GM12878 (cell line): ENCODE measurements around the gene NAV2. TPM values are rescaled to one million over a fixed set of nuclear protein-coding genes. Genes with fewer than 3 reads are reported as not detected.

ENCODE experiments used
- ATAC-seq: fragments of 200-7000 bp; cut with Tn5 transposase; 3 replicates; pipeline ENCODE4 v1.9.1; 2020; ENCODE audit warnings: mild to moderate bottlenecking, moderate library complexity
- BruUV-seq: library from RNA; stranded (reverse); fragments of 400-500 nt; replicated peaks from 2 replicates; lab custom pipeline; 2021; lab: Mats Ljungman, UMichigan
- CTCF ChIA-PET: fragments of 300-600 bp; sonication (Branson Sonifier 250); formaldehyde crosslinking; extraction: SDS; loops from one replicate; lab custom pipeline; 2021; ENCODE audit warnings: inconsistent platforms; lab: Yijun Ruan, JAX
- POLR2A ChIA-PET: fragments of 350-600 bp; formaldehyde crosslinking; extraction: SDS; loops from one replicate; lab custom pipeline; 2021; ENCODE audit warnings: inconsistent platforms; lab: Charles Lee
- RAD21 ChIA-PET: fragments of 300-600 bp; sonication (Branson Sonifier 250); formaldehyde crosslinking; loops from one replicate; lab custom pipeline; 2023; ENCODE audit warnings: antibody characterized with exemption; ENCODE audit not compliant: unreplicated experiment; lab: Charles Lee
- SMC1A ChIA-PET: fragments of 300-600 bp; sonication (Branson Sonifier 250); formaldehyde crosslinking; loops from one replicate; lab custom pipeline; 2023; ENCODE audit not compliant: unreplicated experiment, uncharacterized antibody; lab: Charles Lee
- DNase-seq: peaks from one replicate; pipeline ENCODE4 v3.0.0-alpha.2; 2011; ENCODE audit warnings: low read depth, low spot score
- FAIRE-seq: peaks from 3 replicates; lab custom pipeline; 2011; peaks lifted over from hg19 to GRCh38; lab: Jason Lieb, UNC
- H2AFZ ChIP-seq: 2 replicates; pipeline ENCODE4 v1.6.0; 2011; ENCODE audit warnings: low read depth, low read length, control low read depth; ENCODE audit not compliant: control insufficient read depth
- H3K27ac ChIP-seq: 2 replicates; pipeline ENCODE4 v1.5.1; 2011; ENCODE audit warnings: control low read depth; ENCODE audit not compliant: control insufficient read depth, insufficient read depth
- H3K27me3 ChIP-seq, 2 experiments: replicated peaks in 1 of 2; 2 replicates each; pipeline versions ENCODE4 v1.6.0 to v1.6.1; 2011; ENCODE audit warnings: low read length in 1 of 2; ENCODE audit not compliant: control insufficient read depth in 2 of 2, insufficient read depth in 2 of 2
- H3K36me3 ChIP-seq, 2 experiments: 2 replicates each; pipeline ENCODE4 v1.5.1; 2011; ENCODE audit warnings: low read length in 1 of 2; ENCODE audit not compliant: control insufficient read depth in 2 of 2, insufficient read depth in 2 of 2
- H3K4me1 ChIP-seq: 2 replicates; pipeline ENCODE4 v1.6.1; 2011; ENCODE audit warnings: mild to moderate bottlenecking, low read length, moderate library complexity, mixed read lengths; ENCODE audit not compliant: control insufficient read depth, insufficient read depth
- H3K4me2 ChIP-seq: 2 replicates; pipeline ENCODE4 v1.6.0; 2011; ENCODE audit warnings: control low read depth; ENCODE audit not compliant: control insufficient read depth, insufficient read depth
- H3K4me3 ChIP-seq: fragments of 200-600 bp; sonication (generic); 2 replicates; pipeline ENCODE4 v1.5.1; 2016
- H3K79me2 ChIP-seq: 2 replicates; pipeline ENCODE4 v1.6.0; 2011; ENCODE audit warnings: low read length; ENCODE audit not compliant: control insufficient read depth, insufficient read depth
- H3K9ac ChIP-seq: 2 replicates; pipeline ENCODE4 v1.8.0; 2011; ENCODE audit warnings: low read length, control low read depth, mixed read lengths; ENCODE audit not compliant: control insufficient read depth, insufficient read depth
- H3K9me3 ChIP-seq: replicated peaks from 3 replicates; pipeline ENCODE4 v1.5.1; 2011; ENCODE audit warnings: mild to moderate bottlenecking, low read length; ENCODE audit not compliant: control insufficient read depth, insufficient read depth
- H4K20me1 ChIP-seq: 2 replicates; pipeline ENCODE4 v1.6.0; 2011; ENCODE audit not compliant: control insufficient read depth, insufficient read depth
- MXI1 ChIP-seq: fragments of 150-350 bp; IDR thresholded peaks from 2 replicates; pipeline ENCODE4 v1.6.1; 2011; ENCODE audit warnings: low read depth, mild to moderate bottlenecking, inconsistent platforms, low read length, improper control_type of control experiment
- NR2C1 ChIP-seq: fragments of 450-650 bp; IDR thresholded peaks from 2 replicates; pipeline ENCODE4 v1.6.1; 2017; ENCODE audit warnings: antibody characterized with exemption, mild to moderate bottlenecking, moderate library complexity
- PAX5 ChIP-seq: IDR thresholded peaks from 2 replicates; pipeline ENCODE4 v1.6.1; 2011; ENCODE audit warnings: low read depth, low read length, borderline replicate concordance
- POLR2A ChIP-seq: IDR thresholded peaks from 2 replicates; pipeline ENCODE4 v1.6.1; 2011; ENCODE audit warnings: low read depth, mild to moderate bottlenecking, low read length
- SMAD5 ChIP-seq: IDR thresholded peaks from 2 replicates; pipeline ENCODE4 v1.6.1; 2016; ENCODE audit warnings: antibody characterized with exemption, low read depth
- SUPT20H ChIP-seq: IDR thresholded peaks from 2 replicates; pipeline ENCODE4 v1.6.1; 2011; ENCODE audit warnings: low read depth, mild to moderate bottlenecking, low read length, moderate library complexity, borderline replicate concordance; ENCODE audit not compliant: control insufficient read depth
- ZNF24 ChIP-seq: fragments of 450-650 bp; IDR thresholded peaks from 2 replicates; pipeline ENCODE4 v1.6.1; 2017; ENCODE audit warnings: antibody characterized with exemption, mild to moderate bottlenecking
- ZNF384 ChIP-seq: IDR thresholded peaks from 2 replicates; pipeline ENCODE4 v1.6.1; 2012; ENCODE audit warnings: low read depth, mild to moderate bottlenecking, low read length, improper control_type of control experiment, borderline replicate concordance
- WGBS: methylation state at CpG from one replicate; pipeline ENCODE4 v1.1.6; 2016; ENCODE audit warnings: low lambda C conversion rate; ENCODE audit not compliant: insufficient replicate concordance, insufficient coverage; ENCODE audit errors: missing lambda C conversion rate; 5-methylcytosine and 5-hydroxymethylcytosine counted together
- in situ Hi-C: fragments of 300-500 bp; cut with MboI; formaldehyde crosslinking; loops from 9 replicates; pipeline ENCODE4 v1.14.3; 2018; ENCODE audit warnings: mixed read lengths
- intact Hi-C: fragments of 100-400 bp; cut with micrococcal nuclease; formaldehyde crosslinking; loops from one replicate; pipeline ENCODE4 v1.14.2; 2022; ENCODE audit not compliant: unreplicated experiment
- polyA plus RNA-seq, 11 experiments: library from polyadenylated mRNA; depleted of rRNA in 4 of 11; unstranded in 6 of 11; stranded (reverse) in 5 of 11; fragments of >200 nt; fragmentation: Nextera tagmentation in 4 of 11; fragmentation: Illumina TruSeq in 1 of 11; extraction: Ambion mirVana in 4 of 11; extraction: Trizol in 1 of 11; gene quantifications; 1 replicate in 1 of 11; 2 replicates in 10 of 11; pipeline versions ENCODE4 v1.2.1 to v1.2.3, GENCODE V29; 2011 to 2016; ENCODE audit warnings: inconsistent platforms in 2 of 11, missing spikeins in 2 of 11, low read depth in 1 of 11
- total RNA-seq, 4 experiments: library from RNA; depleted of rRNA in 3 of 4; stranded (reverse); fragments of >200 nt in 3 of 4; fragmentation: Illumina TruSeq in 1 of 4; extraction: Trizol in 1 of 4; gene quantifications; 2 replicates each; pipeline versions ENCODE4 v1.2.1 to v1.2.3, GENCODE V29; 2013 to 2021
- TF ChIP-seq, protein P1 (sequence below): fragments of 450-650 bp; IDR thresholded peaks from 2 replicates; pipeline ENCODE4 v1.6.1; 2017; ENCODE audit warnings: antibody characterized with exemption, mild to moderate bottlenecking, moderate library complexity
- TF ChIP-seq, protein P2 (sequence below): fragments of 450-650 bp; formaldehyde crosslinking; IDR thresholded peaks from 2 replicates; pipeline ENCODE4 v1.5.0; 2022; ENCODE audit warnings: mild to moderate bottlenecking, missing genetic modification characterization

The NAV2 gene
- total and polyA plus RNA-seq, 10 of the 15 experiments (the other 5 are each of a cell fraction or from before 2014, with no cell fraction given): 0.35 to 6.1 (median 1.1) TPM

GRCh38 chr11:19766810-19767209, 54.2 kb downstream of the NAV2 start:
- Histone ChIP-seq H3K9ac (no peak overlapping the region), H3K4me1 (peaks cover 9% of the 10 kb centered on the region; the same call in 1 of the 2 replicates), H3K9me3 (no peaks in the 10 kb centered on the region), H4K20me1 (no peaks in the 10 kb centered on the region; the same call in 1 of the 2 replicates), H3K4me2 (no peak overlapping the region), H3K79me2 (no peaks in the 10 kb centered on the region), H2AFZ (no peak overlapping the region), H3K27me3 (peaks cover 0 to 7% of the 10 kb centered on the region in 2 experiments; a peak in 3 of 4 replicates), H3K4me3 (no peak overlapping the region), H3K27ac (no peak overlapping the region), H3K36me3 (no peaks in the 10 kb centered on the region)
- ATAC-seq (no peak), FAIRE-seq (no peak), DNase-seq (no peak)
- RAD21 ChIA-PET: no interaction called here
- in situ Hi-C loops (no loop called here), intact Hi-C loops (no loop called here)
- SMC1A ChIA-PET: interaction anchor here (1.0 kb wide), 1 partner anchor 11 kb away, joined by 3 read pairs; no protein-coding TSS in a partner anchor
- POLR2A ChIA-PET: no interaction called here
- WGBS: 0% methylated on average over 1 of the region's 1 CpG
- no TSS peak for BruUV-seq
- CTCF ChIA-PET: interaction anchor here (0.6 to 1.1 kb wide), 3 partner anchors 9 to 135 kb away, joined by 3 to 4 read pairs (median 3); no protein-coding TSS in a partner anchor
- TF ChIP-seq SUPT20H (no peak), PAX5 (no peak)

DNA sequence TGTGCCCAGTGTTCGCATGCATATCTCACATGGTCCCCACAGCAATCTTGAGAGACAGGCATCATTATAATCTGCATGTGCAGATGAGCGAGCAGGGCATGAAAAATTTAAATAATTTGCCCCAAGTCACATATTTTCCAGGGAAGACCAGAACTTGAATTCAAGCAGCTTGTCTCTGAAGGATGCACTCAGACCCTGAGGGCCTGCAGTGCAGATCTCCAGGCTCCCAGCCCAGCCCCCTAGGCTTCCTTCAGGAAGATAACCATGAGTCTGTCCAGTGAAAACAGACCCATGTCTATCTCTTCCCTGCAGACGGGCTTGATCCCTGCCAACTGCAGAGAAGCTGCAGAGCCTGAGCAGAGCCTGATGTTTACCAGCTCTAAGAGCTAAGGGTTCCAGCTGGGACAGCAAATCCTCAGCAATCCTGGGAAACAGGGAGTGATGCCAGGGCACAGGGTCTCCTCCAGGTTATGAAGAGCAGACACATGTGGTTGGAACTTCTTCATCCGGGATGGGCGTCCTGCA, 55.1 kb downstream of the NAV2 start:
- 65% methylated on average over 5 of the region's 5 CpGs for WGBS
- TF ChIP-seq ZNF24 (no peak), POLR2A (no peak), ZNF384 (no peak), MXI1 (no peak), SMAD5 (no peak), NR2C1 (no peak)
- TF ChIP-seq, protein P1, sequence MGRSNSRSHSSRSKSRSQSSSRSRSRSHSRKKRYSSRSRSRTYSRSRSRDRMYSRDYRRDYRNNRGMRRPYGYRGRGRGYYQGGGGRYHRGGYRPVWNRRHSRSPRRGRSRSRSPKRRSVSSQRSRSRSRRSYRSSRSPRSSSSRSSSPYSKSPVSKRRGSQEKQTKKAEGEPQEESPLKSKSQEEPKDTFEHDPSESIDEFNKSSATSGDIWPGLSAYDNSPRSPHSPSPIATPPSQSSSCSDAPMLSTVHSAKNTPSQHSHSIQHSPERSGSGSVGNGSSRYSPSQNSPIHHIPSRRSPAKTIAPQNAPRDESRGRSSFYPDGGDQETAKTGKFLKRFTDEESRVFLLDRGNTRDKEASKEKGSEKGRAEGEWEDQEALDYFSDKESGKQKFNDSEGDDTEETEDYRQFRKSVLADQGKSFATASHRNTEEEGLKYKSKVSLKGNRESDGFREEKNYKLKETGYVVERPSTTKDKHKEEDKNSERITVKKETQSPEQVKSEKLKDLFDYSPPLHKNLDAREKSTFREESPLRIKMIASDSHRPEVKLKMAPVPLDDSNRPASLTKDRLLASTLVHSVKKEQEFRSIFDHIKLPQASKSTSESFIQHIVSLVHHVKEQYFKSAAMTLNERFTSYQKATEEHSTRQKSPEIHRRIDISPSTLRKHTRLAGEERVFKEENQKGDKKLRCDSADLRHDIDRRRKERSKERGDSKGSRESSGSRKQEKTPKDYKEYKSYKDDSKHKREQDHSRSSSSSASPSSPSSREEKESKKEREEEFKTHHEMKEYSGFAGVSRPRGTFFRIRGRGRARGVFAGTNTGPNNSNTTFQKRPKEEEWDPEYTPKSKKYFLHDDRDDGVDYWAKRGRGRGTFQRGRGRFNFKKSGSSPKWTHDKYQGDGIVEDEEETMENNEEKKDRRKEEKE: no peak
- TF ChIP-seq, protein P2, sequence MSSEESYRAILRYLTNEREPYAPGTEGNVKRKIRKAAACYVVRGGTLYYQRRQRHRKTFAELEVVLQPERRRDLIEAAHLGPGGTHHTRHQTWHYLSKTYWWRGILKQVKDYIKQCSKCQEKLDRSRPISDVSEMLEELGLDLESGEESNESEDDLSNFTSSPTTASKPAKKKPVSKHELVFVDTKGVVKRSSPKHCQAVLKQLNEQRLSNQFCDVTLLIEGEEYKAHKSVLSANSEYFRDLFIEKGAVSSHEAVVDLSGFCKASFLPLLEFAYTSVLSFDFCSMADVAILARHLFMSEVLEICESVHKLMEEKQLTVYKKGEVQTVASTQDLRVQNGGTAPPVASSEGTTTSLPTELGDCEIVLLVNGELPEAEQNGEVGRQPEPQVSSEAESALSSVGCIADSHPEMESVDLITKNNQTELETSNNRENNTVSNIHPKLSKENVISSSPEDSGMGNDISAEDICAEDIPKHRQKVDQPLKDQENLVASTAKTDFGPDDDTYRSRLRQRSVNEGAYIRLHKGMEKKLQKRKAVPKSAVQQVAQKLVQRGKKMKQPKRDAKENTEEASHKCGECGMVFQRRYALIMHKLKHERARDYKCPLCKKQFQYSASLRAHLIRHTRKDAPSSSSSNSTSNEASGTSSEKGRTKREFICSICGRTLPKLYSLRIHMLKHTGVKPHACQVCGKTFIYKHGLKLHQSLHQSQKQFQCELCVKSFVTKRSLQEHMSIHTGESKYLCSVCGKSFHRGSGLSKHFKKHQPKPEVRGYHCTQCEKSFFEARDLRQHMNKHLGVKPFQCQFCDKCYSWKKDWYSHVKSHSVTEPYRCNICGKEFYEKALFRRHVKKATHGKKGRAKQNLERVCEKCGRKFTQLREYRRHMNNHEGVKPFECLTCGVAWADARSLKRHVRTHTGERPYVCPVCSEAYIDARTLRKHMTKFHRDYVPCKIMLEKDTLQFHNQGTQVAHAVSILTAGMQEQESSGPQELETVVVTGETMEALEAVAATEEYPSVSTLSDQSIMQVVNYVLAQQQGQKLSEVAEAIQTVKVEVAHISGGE (CRISPR knock-in tag): no peak

More for the DNA sequence above, 55.1 kb downstream of the NAV2 start:
- POLR2A ChIA-PET: interaction anchor here (0.6 kb wide), 1 partner anchor 1255 kb away, joined by 4 read pairs; no protein-coding TSS in a partner anchor
- peaks cover 0 to 7% of the 10 kb centered on the region in 2 experiments; a peak in 3 of 4 replicates for H3K27me3 ChIP-seq
- intact Hi-C loops: no loop called here
- H2AFZ ChIP-seq: no peak overlapping the region
- no peak overlapping the region for H3K4me2 ChIP-seq
- SMC1A ChIA-PET: interaction anchor here (1.0 kb wide), 1 partner anchor 10 kb away, joined by 3 read pairs; no protein-coding TSS in a partner anchor
- DNase-seq: no peak
- H3K9me3 ChIP-seq: no peaks in the 10 kb centered on the region
- H3K4me1 ChIP-seq: peaks cover 9% of the 10 kb centered on the region; the same call in 1 of the 2 replicates
- no peak for ATAC-seq
- BruUV-seq: no TSS peak
- no peak for FAIRE-seq
- no peak overlapping the region for H3K4me3 ChIP-seq
- no peak overlapping the region for H3K27ac ChIP-seq
- no peaks in the 10 kb centered on the region; the same call in 1 of the 2 replicates for H4K20me1 ChIP-seq
- no peaks in the 10 kb centered on the region for H3K79me2 ChIP-seq
- no peak overlapping the region for H3K9ac ChIP-seq
- RAD21 ChIA-PET: interaction anchor here (1.5 kb wide), 1 partner anchor 10 kb away, joined by 4 read pairs; no protein-coding TSS in a partner anchor
- CTCF ChIA-PET: interaction anchor here (0.6 to 1.3 kb wide), 2 partner anchors 18 to 44 kb away, joined by 3 read pairs; no protein-coding TSS in a partner anchor
- no peaks in the 10 kb centered on the region for H3K36me3 ChIP-seq
- in situ Hi-C loops: no loop called here
